Measurements from ENCODE around the gene IRF2BPL. TPM values are rescaled to one million over a fixed set of nuclear protein-coding genes. Genes with fewer than 3 reads are reported as not detected.

The IRF2BPL gene
- total and polyA plus RNA-seq, 9 of the 15 experiments (the other 6 are each of a cell fraction or from before 2014, with no cell fraction given), result 0.52 to 21.6 (median 2.5) TPM

DNA sequence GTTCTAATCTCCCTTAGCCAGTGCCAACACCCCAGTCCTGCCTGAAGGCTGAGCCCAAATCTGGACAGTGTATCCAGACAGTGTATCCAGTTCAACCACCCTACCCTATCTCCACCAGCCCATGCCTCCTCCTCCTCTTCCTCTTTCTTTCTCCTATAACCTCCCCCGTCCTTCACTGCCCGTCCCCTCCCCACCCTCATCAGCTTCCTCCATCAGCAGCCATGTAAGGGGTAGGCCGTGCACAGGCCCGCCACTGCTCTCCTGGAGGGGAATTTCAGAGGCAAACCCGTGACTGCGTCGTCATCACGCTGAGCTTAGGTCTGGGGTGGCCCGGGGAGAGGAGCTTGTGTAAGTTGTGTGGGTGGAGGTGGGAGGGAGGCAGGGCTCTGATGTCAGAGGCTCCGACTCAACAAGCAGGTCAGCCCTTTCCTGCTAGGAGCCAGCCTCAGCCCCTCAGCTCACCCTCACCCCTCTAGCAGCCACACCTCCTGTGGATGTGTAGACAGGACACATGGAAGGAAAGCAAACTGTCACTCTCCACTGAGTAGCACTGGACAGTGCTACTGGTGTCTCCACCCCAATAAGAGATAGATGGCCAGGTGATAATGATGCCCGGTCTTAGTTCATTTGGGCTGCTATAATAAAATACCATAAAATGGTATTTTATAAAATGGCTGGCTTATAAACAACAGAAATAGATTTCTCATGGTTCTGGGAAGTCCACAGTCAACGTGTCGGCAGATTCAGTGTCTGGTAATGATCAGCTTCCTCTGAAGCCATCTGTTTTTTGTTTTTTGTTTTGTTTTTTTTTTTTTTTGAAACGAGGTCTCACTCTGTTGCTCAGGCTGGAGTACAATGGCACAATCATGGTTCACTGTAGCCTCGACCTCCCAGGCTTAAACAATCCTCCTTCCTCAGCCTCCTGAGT lies 50.5 kb downstream of the IRF2BPL start (continued):
- no peak for TF ChIP-seq MXI1 (IDR thresholded peaks at IDR 0.05; ENCODE audit: low read depth, low read length)
- no peak for TF ChIP-seq BRCA1 (IDR thresholded peaks at IDR 0.05)
- TF ChIP-seq BRCA1 (CRISPR knock-in tag; IDR thresholded peaks at IDR 0.05), result no peak
- no peak for TF ChIP-seq WHSC1 (IDR thresholded peaks at IDR 0.05; ENCODE audit: low read length)
- no peak; the same call in 1 of the 2 replicates for TF ChIP-seq REST (IDR thresholded peaks at IDR 0.05; ENCODE audit: borderline replicate concordance)
- TF ChIP-seq REST (CRISPR knock-in tag; IDR thresholded peaks at IDR 0.05; ENCODE audit: low read depth), result no peak
- TF ChIP-seq, protein P1, sequence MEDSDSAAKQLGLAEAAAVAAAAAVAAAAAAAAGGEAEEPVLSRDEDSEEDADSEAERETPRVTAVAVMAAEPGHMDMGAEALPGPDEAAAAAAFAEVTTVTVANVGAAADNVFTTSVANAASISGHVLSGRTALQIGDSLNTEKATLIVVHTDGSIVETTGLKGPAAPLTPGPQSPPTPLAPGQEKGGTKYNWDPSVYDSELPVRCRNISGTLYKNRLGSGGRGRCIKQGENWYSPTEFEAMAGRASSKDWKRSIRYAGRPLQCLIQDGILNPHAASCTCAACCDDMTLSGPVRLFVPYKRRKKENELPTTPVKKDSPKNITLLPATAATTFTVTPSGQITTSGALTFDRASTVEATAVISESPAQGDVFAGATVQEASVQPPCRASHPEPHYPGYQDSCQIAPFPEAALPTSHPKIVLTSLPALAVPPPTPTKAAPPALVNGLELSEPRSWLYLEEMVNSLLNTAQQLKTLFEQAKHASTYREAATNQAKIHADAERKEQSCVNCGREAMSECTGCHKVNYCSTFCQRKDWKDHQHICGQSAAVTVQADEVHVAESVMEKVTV (CRISPR knock-in tag; IDR thresholded peaks at IDR 0.05), result no peak
- no peak for TF ChIP-seq SMARCA4 (IDR thresholded peaks at IDR 0.05)
- no peak for TF ChIP-seq FOS (IDR thresholded peaks at IDR 0.05; ENCODE audit: extremely low read depth, insufficient read length)
- TF ChIP-seq ZNF239 (CRISPR knock-in tag; IDR thresholded peaks at IDR 0.05), result no peak
- no peak for TF ChIP-seq POLR2B (IDR thresholded peaks at IDR 0.05; ENCODE audit: low read depth, partially characterized antibody)
- no peak for TF ChIP-seq PHF8 (IDR thresholded peaks at IDR 0.05; ENCODE audit: borderline replicate concordance, low read length)
- TF ChIP-seq KLF16 (IDR thresholded peaks at IDR 0.05), result no peak
- TF ChIP-seq NCOA6 (IDR thresholded peaks at IDR 0.05), result no peak
- TF ChIP-seq TEAD2 (tag; IDR thresholded peaks at IDR 0.05), result no peak
- TF ChIP-seq RFX7 (CRISPR knock-in tag; IDR thresholded peaks at IDR 0.05), result no peak
- no peak for TF ChIP-seq FOXJ3 (CRISPR knock-in tag; IDR thresholded peaks at IDR 0.05)
- TF ChIP-seq ZBTB34 (CRISPR knock-in tag; IDR thresholded peaks at IDR 0.05), result no peak
- TF ChIP-seq CCAR2 (IDR thresholded peaks at IDR 0.05; ENCODE audit: low read depth, low read length), result no peak

Measured in K562 (cell line).